Ovary (tissue), 9 donors: ENCODE results near the gene FNBP1. TPM values are rescaled to one million over a fixed set of nuclear protein-coding genes. Genes with fewer than 3 reads are reported as not detected.
"Not testable (repeated sequence)": the region's sequence is repeated elsewhere in the genome, so short reads cannot be mapped to it uniquely, and the experiment has no call there.

Source experiments
- DNase-seq, 5 donors: peaks; one replicate each; pipeline ENCODE4 v3.0.0-alpha.2; 2019 to 2020
- H3K27ac ChIP-seq, 2 donors: fragments of 200-600 bp; one replicate each; pipeline versions ENCODE4 v1.5.1 to v1.8.0; 2019 to 2022
- H3K27me3 ChIP-seq: fragments of 200-600 bp; one replicate; pipeline ENCODE4 v1.8.0; 2022
- H3K36me3 ChIP-seq: fragments of 200-600 bp; sonication (generic); one replicate; pipeline ENCODE4 v1.5.1; 2019
- H3K4me1 ChIP-seq: one replicate; pipeline ENCODE4 v1.8.1; 2013; ENCODE audit warnings: mild to moderate bottlenecking, moderate library complexity; ENCODE audit not compliant: insufficient read depth
- H3K4me3 ChIP-seq: fragments of 200-600 bp; sonication (generic); one replicate; pipeline ENCODE4 v1.5.1; 2017
- H3K9me3 ChIP-seq, 2 donors: fragments of 200-600 bp in 1 of 2; sonication (generic) in 1 of 2; one replicate each; pipeline versions ENCODE4 v1.5.1 to v1.8.1; 2013 to 2019; ENCODE audit warnings: mild to moderate bottlenecking in 1 of 2, moderate library complexity in 1 of 2
- CTCF ChIP-seq, 3 donors: fragments of 450-650 bp in 2 of 3; fragments of 200-600 bp in 1 of 3; IDR thresholded peaks; one replicate each; pipeline versions ENCODE4 v1.5.1 to v1.8.0; 2016 to 2022; ENCODE audit warnings: antibody characterized with exemption in 3 of 3, mild to moderate bottlenecking in 1 of 3
- EP300 ChIP-seq: sonication (generic); formaldehyde crosslinking; IDR thresholded peaks from one replicate; pipeline ENCODE4 v1.6.1; 2017; ENCODE audit warnings: antibody characterized with exemption
- POLR2A ChIP-seq: fragments of 450-650 bp; IDR thresholded peaks from one replicate; pipeline ENCODE4 v1.6.1; 2017; ENCODE audit warnings: antibody characterized with exemption, mild to moderate bottlenecking, moderate library complexity
- WGBS, 3 donors: extraction: QIAGEN DNeasy Blood & Tissue Kit in 1 of 3; methylation state at CpG; one replicate each; pipeline versions ENCODE4 v1.1.5 to v1.1.7; 2013 to 2017; 5-methylcytosine and 5-hydroxymethylcytosine counted together
- intact Hi-C, 4 donors: fragments of 100-400 bp; cut with DNase I; formaldehyde crosslinking; loops; one replicate each; pipeline versions ENCODE4 v1.11.0 to v1.15.1; 2022 to 2023
- polyA plus RNA-seq, 2 donors: library from polyadenylated mRNA; stranded (reverse); fragments of 200-250 nt in 1 of 2; fragments of 350-450 nt in 1 of 2; fragmentation: Illumina TruSeq in 1 of 2; extraction: RNeasy Lipid Tissue Mini Kit (QIAGEN cat#74804) in 1 of 2; gene quantifications; one replicate each; pipeline ENCODE4 v1.2.3, GENCODE V29; 2013 to 2014
- total RNA-seq, 7 donors: library from RNA; depleted of rRNA in 2 of 7; stranded (reverse); fragments of >200 nt in 2 of 7; fragmentation: NEBNext Ultra II Directional in 3 of 7; extraction: Animal tissue kit (Norgen Biotek cat#: 25700) in 3 of 7; gene quantifications; one replicate each; pipeline versions ENCODE4 v1.1.0 to v1.2.4, GENCODE V29; 2016 to 2023
- donor health status: DM: no; HTN: no; CAD: no; lungs with moderate emphysema.
- donor health status: DM: no; HTN: no; CAD: no.
- donor health status: Bipolar disorder and iron deficiency.
- donor health status: DM: yes; HTN: yes; CAD: no.
- donor health status: DM: no; HTN: no; CAD: no.
- donor health status: DM: yes; HTN: yes; CAD: no.

The FNBP1 gene
- total and polyA plus RNA-seq, 9 donors, result 18.0 to 61.5 (median 49.0) TPM

- no peaks in the 10 kb centered on the region for H3K27me3 ChIP-seq
- no peak for DNase-seq
- H3K27ac ChIP-seq, result no peak overlapping the region
- H3K36me3 ChIP-seq, result no peaks in the 10 kb centered on the region
- no peaks in the 10 kb centered on the region for H3K9me3 ChIP-seq
- TF ChIP-seq POLR2A (no peak), EP300 (no peak), CTCF (IDR thresholded peaks at IDR 0.05) (no peak)
- 70 to 86% (median 83%) methylated on average over 7 of the region's 7 CpGs for WGBS, 3 donors
- intact Hi-C loops, result no loop called here
- H3K4me3 ChIP-seq, result no peak overlapping the region
- peaks cover 6% of the 10 kb centered on the region for H3K4me1 ChIP-seq
Observed at GRCh38 chr9:130023144-130023787, 19.7 kb downstream of the FNBP1 start.

GRCh38 chr9:130022566-130023143 lies 20.3 kb downstream of the FNBP1 start:
- WGBS, 3 donors, result 83 to 84% (median 84%) methylated on average over 8 of the region's 8 CpGs
- H3K4me3 ChIP-seq, result no peak overlapping the region
- peaks cover 6% of the 10 kb centered on the region for H3K4me1 ChIP-seq
- no peaks in the 10 kb centered on the region for H3K9me3 ChIP-seq
- no peak for TF ChIP-seq EP300
- no peak for TF ChIP-seq CTCF (IDR thresholded peaks at IDR 0.05)
- H3K27ac ChIP-seq, result no peak overlapping the region
- DNase-seq, result no peak
- H3K27me3 ChIP-seq, result no peaks in the 10 kb centered on the region
- no peaks in the 10 kb centered on the region for H3K36me3 ChIP-seq
- intact Hi-C loops, result no loop called here

GRCh38 chr9:130021842-130022241 lies 21.1 kb downstream of the FNBP1 start:
- H3K36me3 ChIP-seq, DNase-seq, H3K27ac ChIP-seq, H3K4me3 ChIP-seq, intact Hi-C loops, H3K9me3 ChIP-seq, H3K27me3 ChIP-seq, H3K4me1 ChIP-seq: not testable (repeated sequence)
- WGBS, 3 donors, result 95 to 97% (median 97%) methylated on average over 3 of the region's 3 CpGs

- 40 to 55% (median 44%) methylated on average over 2 of the region's 2 CpGs for WGBS, 3 donors
- intact Hi-C loops, result no loop called here
- Histone ChIP-seq H3K4me1 (peaks cover 10% of the 10 kb centered on the region), H3K27me3 (no peaks in the 10 kb centered on the region), H3K4me3 (no peak overlapping the region), H3K9me3 (no peaks in the 10 kb centered on the region), H3K27ac (no peak overlapping the region), H3K36me3 (no peaks in the 10 kb centered on the region)
- TF ChIP-seq POLR2A (no peak), CTCF (IDR thresholded peaks at IDR 0.05) (no peak), EP300 (no peak)
- DNase-seq, result no peak
Observed at GRCh38 chr9:130021123-130021522, 21.9 kb downstream of the FNBP1 start.

GRCh38 chr9:130020618-130021017 lies 22.4 kb downstream of the FNBP1 start:
- Histone ChIP-seq H3K4me3 (no peak overlapping the region), H3K36me3 (no peaks in the 10 kb centered on the region), H3K9me3 (no peaks in the 10 kb centered on the region), H3K4me1 (peaks cover 10% of the 10 kb centered on the region), H3K27ac (no peak overlapping the region), H3K27me3 (no peaks in the 10 kb centered on the region)
- TF ChIP-seq CTCF (IDR thresholded peaks at IDR 0.05) (no peak), EP300 (no peak), POLR2A (no peak)
- WGBS, 3 donors, result 53 to 59% (median 58%) methylated on average over 7 of the region's 7 CpGs
- intact Hi-C loops, result no loop called here
- no peak for DNase-seq
